ENCODE data around the gene HYAL3. TPM values are rescaled to one million over a fixed set of nuclear protein-coding genes. Genes with fewer than 3 reads are reported as not detected.
A peak's percentile ranks its signal among the peaks of the same experiment; 100 is the strongest.

The HYAL3 gene
- total RNA-seq, 2 experiments from 2014 or later: 2.7 to 3.5 TPM

DNA sequence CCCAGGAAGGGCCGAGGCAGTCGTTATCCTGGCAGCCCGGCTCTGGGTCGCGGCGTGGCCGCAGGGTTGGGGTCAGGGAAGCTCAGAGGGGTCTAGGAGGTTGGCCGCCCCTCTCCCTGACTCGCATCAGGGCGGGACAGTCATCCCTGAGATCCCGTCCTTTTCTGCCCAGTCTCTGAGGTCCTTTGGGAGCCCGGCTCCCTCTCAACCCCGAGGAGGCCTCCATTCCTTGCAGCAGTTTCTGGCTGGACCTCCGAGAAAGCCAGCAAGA, 22.8 kb upstream of the HYAL3 start:
- Histone ChIP-seq H4K20me1 (ENCODE audit: insufficient read depth, low read length) (no peaks in the 10 kb centered on the region), H3K36me3 (ENCODE audit: insufficient read depth, low read length) (peaks cover 24% of the 10 kb centered on the region; the same call in 1 of the 2 replicates), H3K79me2 (ENCODE audit: insufficient read depth, low read depth, low read length) (peaks cover 4% of the 10 kb centered on the region; the same call in 1 of the 2 replicates), H3K4me2 (ENCODE audit: low read length) (peak overlapping the region; percentile 73), H3K4me3 (ENCODE audit: low read depth, low read length, poor library complexity, severe bottlenecking) (peak overlapping the region; percentile 72), H3K9me3 (ENCODE audit: low read length) (no peaks in the 10 kb centered on the region), H3K9me2 (ENCODE audit: insufficient read depth, low read length) (no peaks in the 10 kb centered on the region), H3K4me1 (ENCODE audit: insufficient read depth, low read length, poor library complexity, severe bottlenecking) (peaks cover 43% of the 10 kb centered on the region), H2AFZ (ENCODE audit: low read length) (peak overlapping the region; percentile 59; the same call in 1 of the 2 replicates), H3K27ac (ENCODE audit: low read depth, low read length, poor library complexity, severe bottlenecking) (no peak overlapping the region)
- POLR2A ChIA-PET: no interaction called here
- BruUV-seq (replicated peaks): no TSS peak
- TF ChIP-seq EZH2phosphoT487 (IDR thresholded peaks at IDR 0.05; ENCODE audit: borderline replicate concordance, low read depth, low read length): no peak
- TF ChIP-seq, protein P1, sequence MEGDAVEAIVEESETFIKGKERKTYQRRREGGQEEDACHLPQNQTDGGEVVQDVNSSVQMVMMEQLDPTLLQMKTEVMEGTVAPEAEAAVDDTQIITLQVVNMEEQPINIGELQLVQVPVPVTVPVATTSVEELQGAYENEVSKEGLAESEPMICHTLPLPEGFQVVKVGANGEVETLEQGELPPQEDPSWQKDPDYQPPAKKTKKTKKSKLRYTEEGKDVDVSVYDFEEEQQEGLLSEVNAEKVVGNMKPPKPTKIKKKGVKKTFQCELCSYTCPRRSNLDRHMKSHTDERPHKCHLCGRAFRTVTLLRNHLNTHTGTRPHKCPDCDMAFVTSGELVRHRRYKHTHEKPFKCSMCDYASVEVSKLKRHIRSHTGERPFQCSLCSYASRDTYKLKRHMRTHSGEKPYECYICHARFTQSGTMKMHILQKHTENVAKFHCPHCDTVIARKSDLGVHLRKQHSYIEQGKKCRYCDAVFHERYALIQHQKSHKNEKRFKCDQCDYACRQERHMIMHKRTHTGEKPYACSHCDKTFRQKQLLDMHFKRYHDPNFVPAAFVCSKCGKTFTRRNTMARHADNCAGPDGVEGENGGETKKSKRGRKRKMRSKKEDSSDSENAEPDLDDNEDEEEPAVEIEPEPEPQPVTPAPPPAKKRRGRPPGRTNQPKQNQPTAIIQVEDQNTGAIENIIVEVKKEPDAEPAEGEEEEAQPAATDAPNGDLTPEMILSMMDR (conservative IDR thresholded peaks at IDR 0.05; ENCODE audit: low read length): no peak
- CTCF ChIA-PET (ENCODE audit: unreplicated experiment): no interaction called here
- intact Hi-C loops (cut with micrococcal nuclease; ENCODE audit: unreplicated experiment): loop anchor here (5.0 kb wide), 1 partner anchor 95 kb away; no protein-coding TSS in a partner anchor
- DNase-seq (ENCODE audit: low spot score): no peak

DNA sequence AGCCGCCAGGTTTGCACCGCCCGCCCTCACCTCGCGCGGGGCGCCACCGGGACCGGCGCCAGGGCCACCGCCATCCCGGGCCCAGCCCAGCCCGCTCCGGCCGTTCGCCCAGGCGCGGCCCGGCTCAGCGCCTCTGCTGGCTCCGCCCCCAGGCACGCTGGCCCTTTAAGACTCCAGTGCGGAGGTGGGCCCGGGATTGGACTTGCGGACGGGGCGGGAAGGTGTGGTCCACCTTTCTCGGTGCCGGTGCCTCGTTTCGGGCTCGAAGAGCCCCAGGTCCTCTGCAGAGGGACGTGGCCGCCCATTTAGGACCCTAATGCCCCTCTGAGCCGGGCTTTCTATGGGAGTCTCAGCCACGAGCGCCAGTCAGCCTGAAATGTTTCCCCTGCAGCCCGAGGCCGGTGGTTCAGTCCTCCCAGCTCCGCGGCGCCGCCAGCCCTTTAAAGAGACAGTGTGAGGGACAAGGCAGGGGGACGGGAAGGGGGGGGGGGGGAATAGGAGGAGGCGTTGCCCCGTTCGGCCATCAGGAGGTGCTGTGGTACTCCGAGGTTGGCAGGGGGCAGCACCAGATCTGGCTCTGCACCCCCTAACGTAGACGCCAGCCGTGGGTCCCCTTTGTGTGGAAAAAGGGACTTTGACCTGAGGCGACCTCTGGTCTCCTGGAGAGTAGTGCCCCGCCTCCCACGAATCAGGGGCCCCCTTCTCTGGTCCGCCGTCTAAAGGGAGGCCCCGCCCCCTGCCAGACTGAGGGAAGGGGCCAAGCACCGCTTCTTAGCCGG, 22.3 kb upstream of the HYAL3 start:
- intact Hi-C loops (cut with micrococcal nuclease; ENCODE audit: unreplicated experiment): loop anchor here (5.0 kb wide), 1 partner anchor 94 kb away; no protein-coding TSS in a partner anchor
- H3K36me3 ChIP-seq (ENCODE audit: insufficient read depth, low read length): peaks cover 24% of the 10 kb centered on the region; the same call in 1 of the 2 replicates
- no peaks in the 10 kb centered on the region for H3K9me2 ChIP-seq (ENCODE audit: insufficient read depth, low read length)
- H2AFZ ChIP-seq (ENCODE audit: low read length): peak overlapping the region; percentile 59
- H3K27ac ChIP-seq (ENCODE audit: low read depth, low read length, poor library complexity, severe bottlenecking): peak overlapping the region; percentile 51
- peaks cover 45% of the 10 kb centered on the region for H3K4me1 ChIP-seq (ENCODE audit: insufficient read depth, low read length, poor library complexity, severe bottlenecking)
- peak overlapping the region; percentile 73 for H3K4me2 ChIP-seq (ENCODE audit: low read length)
- BruUV-seq (replicated peaks): no TSS peak
- H3K9me3 ChIP-seq (ENCODE audit: low read length): no peaks in the 10 kb centered on the region
- H3K79me2 ChIP-seq (ENCODE audit: insufficient read depth, low read depth, low read length): no peaks in the 10 kb centered on the region
- H4K20me1 ChIP-seq (ENCODE audit: insufficient read depth, low read length): no peaks in the 10 kb centered on the region
- ChIA-PET POLR2A (interaction anchor here (1.1 kb wide), 1 partner anchor 15 kb away, joined by 6 read pairs; no protein-coding TSS in a partner anchor), CTCF (ENCODE audit: unreplicated experiment) (no interaction called here)
- H3K4me3 ChIP-seq (ENCODE audit: low read depth, low read length, poor library complexity, severe bottlenecking): peak overlapping the region; percentile 72
- TF ChIP-seq, protein P1 (conservative IDR thresholded peaks at IDR 0.05; ENCODE audit: low read length): peak; percentile 75
- no peak for TF ChIP-seq EZH2phosphoT487 (IDR thresholded peaks at IDR 0.05; ENCODE audit: borderline replicate concordance, low read depth, low read length)
- peak; percentile 92 for DNase-seq (ENCODE audit: low spot score)
